ENCODE results near the gene PIGQ.

Gene PIGQ

GRCh38 chr16:620700-621525, 51.1 kb downstream of the PIGQ start:
- Histone ChIP-seq H3K4me1 (ENCODE audit: control insufficient read depth, insufficient read depth, low read length) (peaks cover 25% of the 10 kb centered on the region), H3K36me3 (ENCODE audit: control insufficient read depth, insufficient read depth, low read length) (no peaks in the 10 kb centered on the region), H3K9ac (ENCODE audit: low read length) (no peak overlapping the region), H3K27me3 (ENCODE audit: control insufficient read depth, insufficient read depth, low read length) (no peaks in the 10 kb centered on the region), H3K27ac (ENCODE audit: low read depth, low read length) (no peak overlapping the region), H3K4me3 (ENCODE audit: low read depth, low read length) (no peak overlapping the region), H3K9me3 (ENCODE audit: control insufficient read depth, insufficient read depth, low read depth, low read length) (no peaks in the 10 kb centered on the region)

GRCh38 chr16:621526-622105, 51.8 kb downstream of the PIGQ start:
- no peak overlapping the region for H3K9ac ChIP-seq (ENCODE audit: low read length)
- H3K27me3 ChIP-seq (ENCODE audit: control insufficient read depth, insufficient read depth, low read length), result no peaks in the 10 kb centered on the region
- no peak overlapping the region for H3K4me3 ChIP-seq (ENCODE audit: low read depth, low read length)
- H3K27ac ChIP-seq (ENCODE audit: low read depth, low read length), result no peak overlapping the region
- H3K36me3 ChIP-seq (ENCODE audit: control insufficient read depth, insufficient read depth, low read length), result 0 out of 2 replicates have a peak, but pooled peaks cover 4% of the 10 kb centered on the region
- no peaks in the 10 kb centered on the region for H3K9me3 ChIP-seq (ENCODE audit: control insufficient read depth, insufficient read depth, low read depth, low read length)
- H3K4me1 ChIP-seq (ENCODE audit: control insufficient read depth, insufficient read depth, low read length), result peaks cover 25% of the 10 kb centered on the region

- H3K4me1 ChIP-seq (ENCODE audit: control insufficient read depth, insufficient read depth, low read length), result peaks cover 31% of the 10 kb centered on the region
These were observed 53.1 kb downstream of the PIGQ start for GRCh38 chr16:622920-623280.

GRCh38 chr16:624526-625070, 54.8 kb downstream of the PIGQ start:
- H3K4me3 ChIP-seq (ENCODE audit: low read depth, low read length), result no peak overlapping the region
- H3K36me3 ChIP-seq (ENCODE audit: control insufficient read depth, insufficient read depth, low read length), result peaks cover 14% of the 10 kb centered on the region; the same call in 1 of the 2 replicates
- peaks cover 43% of the 10 kb centered on the region for H3K4me1 ChIP-seq (ENCODE audit: control insufficient read depth, insufficient read depth, low read length)
- H3K27ac ChIP-seq (ENCODE audit: low read depth, low read length), result no peak overlapping the region
- no peaks in the 10 kb centered on the region for H3K9me3 ChIP-seq (ENCODE audit: control insufficient read depth, insufficient read depth, low read depth, low read length)
- H3K9ac ChIP-seq (ENCODE audit: low read length), result no peak overlapping the region
- no peaks in the 10 kb centered on the region for H3K27me3 ChIP-seq (ENCODE audit: control insufficient read depth, insufficient read depth, low read length)

More at GRCh38 chr16:622920-623280, 53.1 kb downstream of the PIGQ start:
- Histone ChIP-seq H3K27me3 (ENCODE audit: control insufficient read depth, insufficient read depth, low read length) (no peaks in the 10 kb centered on the region), H3K9ac (ENCODE audit: low read length) (no peak overlapping the region), H3K9me3 (ENCODE audit: control insufficient read depth, insufficient read depth, low read depth, low read length) (no peaks in the 10 kb centered on the region), H3K27ac (ENCODE audit: low read depth, low read length) (no peak overlapping the region), H3K4me3 (ENCODE audit: low read depth, low read length) (no peak overlapping the region), H3K36me3 (ENCODE audit: control insufficient read depth, insufficient read depth, low read length) (peaks cover 9% of the 10 kb centered on the region; the same call in 1 of the 2 replicates)

GRCh38 chr16:625117-625976, 55.6 kb downstream of the PIGQ start:
- H3K4me3 ChIP-seq (ENCODE audit: low read depth, low read length), result no peak overlapping the region
- H3K36me3 ChIP-seq (ENCODE audit: control insufficient read depth, insufficient read depth, low read length), result peaks cover 14% of the 10 kb centered on the region; the same call in 1 of the 2 replicates
- peaks cover 49% of the 10 kb centered on the region for H3K4me1 ChIP-seq (ENCODE audit: control insufficient read depth, insufficient read depth, low read length)
- no peaks in the 10 kb centered on the region for H3K27me3 ChIP-seq (ENCODE audit: control insufficient read depth, insufficient read depth, low read length)
- no peaks in the 10 kb centered on the region for H3K9me3 ChIP-seq (ENCODE audit: control insufficient read depth, insufficient read depth, low read depth, low read length)
- H3K9ac ChIP-seq (ENCODE audit: low read length), result no peak overlapping the region
- no peak overlapping the region for H3K27ac ChIP-seq (ENCODE audit: low read depth, low read length)

GRCh38 chr16:625977-626765, 56.4 kb downstream of the PIGQ start:
- Histone ChIP-seq H3K9ac (ENCODE audit: low read length) (no peak overlapping the region), H3K4me3 (ENCODE audit: low read depth, low read length) (no peak overlapping the region), H3K36me3 (ENCODE audit: control insufficient read depth, insufficient read depth, low read length) (peaks cover 14% of the 10 kb centered on the region; the same call in 1 of the 2 replicates), H3K27me3 (ENCODE audit: control insufficient read depth, insufficient read depth, low read length) (no peaks in the 10 kb centered on the region), H3K9me3 (ENCODE audit: control insufficient read depth, insufficient read depth, low read depth, low read length) (no peaks in the 10 kb centered on the region), H3K4me1 (ENCODE audit: control insufficient read depth, insufficient read depth, low read length) (peaks cover 57% of the 10 kb centered on the region), H3K27ac (ENCODE audit: low read depth, low read length) (no peak overlapping the region)

GRCh38 chr16:626787-627453, 57.2 kb downstream of the PIGQ start:
- Histone ChIP-seq H3K36me3 (ENCODE audit: control insufficient read depth, insufficient read depth, low read length) (peaks cover 14% of the 10 kb centered on the region; the same call in 1 of the 2 replicates), H3K4me1 (ENCODE audit: control insufficient read depth, insufficient read depth, low read length) (peaks cover 52% of the 10 kb centered on the region), H3K9ac (ENCODE audit: low read length) (no peak overlapping the region), H3K9me3 (ENCODE audit: control insufficient read depth, insufficient read depth, low read depth, low read length) (no peaks in the 10 kb centered on the region), H3K27ac (ENCODE audit: low read depth, low read length) (no peak overlapping the region), H3K4me3 (ENCODE audit: low read depth, low read length) (no peak overlapping the region), H3K27me3 (ENCODE audit: control insufficient read depth, insufficient read depth, low read length) (no peaks in the 10 kb centered on the region)

- peaks cover 14% of the 10 kb centered on the region; the same call in 1 of the 2 replicates for H3K36me3 ChIP-seq (ENCODE audit: control insufficient read depth, insufficient read depth, low read length)
- H3K9me3 ChIP-seq (ENCODE audit: control insufficient read depth, insufficient read depth, low read depth, low read length), result no peaks in the 10 kb centered on the region
- peaks cover 45% of the 10 kb centered on the region for H3K4me1 ChIP-seq (ENCODE audit: control insufficient read depth, insufficient read depth, low read length)
- H3K4me3 ChIP-seq (ENCODE audit: low read depth, low read length), result no peak overlapping the region
- no peak overlapping the region for H3K27ac ChIP-seq (ENCODE audit: low read depth, low read length)
- H3K9ac ChIP-seq (ENCODE audit: low read length), result no peak overlapping the region
- no peaks in the 10 kb centered on the region for H3K27me3 ChIP-seq (ENCODE audit: control insufficient read depth, insufficient read depth, low read length)
These were observed 57.9 kb downstream of the PIGQ start for GRCh38 chr16:627454-628239.

- H3K4me1 ChIP-seq (ENCODE audit: control insufficient read depth, insufficient read depth, low read length), result peaks cover 40% of the 10 kb centered on the region
- no peaks in the 10 kb centered on the region for H3K9me3 ChIP-seq (ENCODE audit: control insufficient read depth, insufficient read depth, low read depth, low read length)
- H3K36me3 ChIP-seq (ENCODE audit: control insufficient read depth, insufficient read depth, low read length), result peaks cover 18% of the 10 kb centered on the region; the same call in 1 of the 2 replicates
- no peaks in the 10 kb centered on the region for H3K27me3 ChIP-seq (ENCODE audit: control insufficient read depth, insufficient read depth, low read length)
- H3K9ac ChIP-seq (ENCODE audit: low read length), result no peak overlapping the region
- no peak overlapping the region for H3K4me3 ChIP-seq (ENCODE audit: low read depth, low read length)
- H3K27ac ChIP-seq (ENCODE audit: low read depth, low read length), result no peak overlapping the region
These were observed 58.7 kb downstream of the PIGQ start for GRCh38 chr16:628321-629061.

All from HUES6 (cell line).